ENCODE results near the gene EWSR1. TPM values are rescaled to one million over a fixed set of nuclear protein-coding genes. Genes with fewer than 3 reads are reported as not detected.
"Not testable (repeated sequence)": the region's sequence is repeated elsewhere in the genome, so short reads cannot be mapped to it uniquely, and the experiment has no call there.

The EWSR1 gene
- total RNA-seq, 2 experiments from 2014 or later = 274 to 303 TPM

- Mint-ChIP-seq H3K36me3 (ENCODE audit: low read depth) (peaks cover 23% of the 10 kb centered on the region), H3K27ac (peak overlapping the region; percentile 2), H3K9me3 (no peaks in the 10 kb centered on the region), H3K27me3 (ENCODE audit: low read depth) (no peaks in the 10 kb centered on the region), H3K4me1 (ENCODE audit: low read depth) (no peaks in the 10 kb centered on the region), H3K4me3 (no peak overlapping the region)
- intact Hi-C loops (cut with micrococcal nuclease) = no loop called here
- CTCF ChIA-PET = no interaction called here
- no peak for DNase-seq
These were observed 74.7 kb downstream of the EWSR1 start for GRCh38 chr22:29342577-29343312.

DNA sequence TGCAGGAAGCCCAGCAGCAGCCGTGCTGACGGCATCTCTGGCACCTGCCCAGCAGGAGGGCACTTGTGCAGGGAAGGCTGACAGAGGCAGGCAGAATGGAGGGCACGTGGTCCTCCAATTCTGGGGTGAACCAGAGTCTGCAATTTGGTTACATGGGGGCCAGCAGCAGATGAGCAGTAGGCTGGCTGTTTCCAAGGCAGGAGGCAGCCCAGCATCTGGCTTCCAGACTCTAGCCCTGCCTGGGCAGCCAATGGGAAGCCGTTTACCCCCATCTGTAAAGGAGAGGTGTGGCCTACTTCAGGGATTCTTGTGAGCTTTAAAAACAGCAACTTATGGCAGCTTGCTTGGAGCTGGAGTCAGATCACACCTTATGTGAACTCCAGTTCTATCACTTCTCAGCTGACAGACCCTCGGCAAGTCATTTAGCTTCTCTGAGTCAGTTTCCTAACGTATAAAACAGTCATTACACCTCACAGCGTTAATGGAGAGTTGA is 75.3 kb downstream of the EWSR1 start:
- Mint-ChIP-seq H3K4me1 (ENCODE audit: low read depth) (no peaks in the 10 kb centered on the region), H3K36me3 (ENCODE audit: low read depth) (peaks cover 23% of the 10 kb centered on the region), H3K4me3 (no peak overlapping the region), H3K27ac (peak overlapping the region; percentile 2), H3K9me3 (no peaks in the 10 kb centered on the region), H3K27me3 (ENCODE audit: low read depth) (no peaks in the 10 kb centered on the region)
- CTCF ChIA-PET = no interaction called here
- DNase-seq = no peak
- intact Hi-C loops (cut with micrococcal nuclease) = no loop called here

DNA sequence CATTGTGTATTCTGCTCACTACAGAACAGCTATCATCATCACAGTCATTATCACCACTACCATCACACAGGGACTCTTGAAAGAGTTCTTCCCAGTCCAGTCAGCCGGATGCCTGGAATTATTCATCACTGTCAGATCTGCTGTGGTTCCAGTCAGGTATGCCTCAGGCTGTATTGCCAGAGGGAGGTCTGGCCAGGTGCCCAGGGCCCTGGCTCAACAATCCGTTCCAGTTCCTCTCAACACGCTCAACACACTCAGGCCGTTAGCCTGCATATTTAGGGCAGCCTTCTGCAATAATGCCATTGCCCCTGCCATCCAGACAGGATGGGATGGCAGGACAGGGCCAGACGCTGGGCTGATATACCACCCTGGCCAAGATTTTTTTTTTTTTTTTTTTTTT is 76.1 kb downstream of the EWSR1 start:
- Mint-ChIP-seq H3K4me3 (no peak overlapping the region), H3K9me3 (no peaks in the 10 kb centered on the region), H3K36me3 (ENCODE audit: low read depth) (peaks cover 25% of the 10 kb centered on the region), H3K27me3 (ENCODE audit: low read depth) (no peaks in the 10 kb centered on the region), H3K4me1 (ENCODE audit: low read depth) (no peaks in the 10 kb centered on the region), H3K27ac (no peak overlapping the region)
- CTCF ChIA-PET = no interaction called here
- no peak for DNase-seq
- intact Hi-C loops (cut with micrococcal nuclease) = no loop called here

GRCh38 chr22:29344889-29345288 is 76.8 kb downstream of the EWSR1 start:
- DNase-seq; CTCF ChIA-PET; intact Hi-C loops (cut with micrococcal nuclease); H3K27ac Mint-ChIP-seq; H3K4me3 Mint-ChIP-seq; H3K27me3 Mint-ChIP-seq (ENCODE audit: low read depth); H3K9me3 Mint-ChIP-seq; H3K4me1 Mint-ChIP-seq (ENCODE audit: low read depth): not testable (repeated sequence)
- H3K36me3 Mint-ChIP-seq (ENCODE audit: low read depth) = peaks cover 24% of the 10 kb centered on the region

DNA sequence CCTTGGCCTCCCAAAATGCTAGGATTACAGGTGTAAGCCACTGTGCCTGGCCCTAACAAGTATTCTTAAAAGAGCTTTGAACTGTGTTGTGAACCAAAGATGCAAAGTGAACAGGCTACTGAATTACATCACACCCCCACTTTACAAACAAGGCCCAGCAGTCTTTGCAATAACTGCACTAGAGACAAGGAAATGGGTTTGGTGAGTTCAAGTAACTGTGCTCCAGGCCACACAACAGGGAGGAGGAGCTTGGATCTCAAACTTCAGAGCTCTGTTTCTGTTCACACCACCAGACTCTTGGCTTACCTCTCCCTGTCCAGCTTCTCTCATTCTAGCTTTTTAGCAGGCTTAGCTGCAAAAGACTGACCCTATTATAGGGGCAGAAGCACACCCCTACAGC is 77.9 kb downstream of the EWSR1 start:
- Mint-ChIP-seq H3K36me3 (ENCODE audit: low read depth) (peaks cover 28% of the 10 kb centered on the region), H3K27me3 (ENCODE audit: low read depth) (no peaks in the 10 kb centered on the region), H3K9me3 (no peaks in the 10 kb centered on the region), H3K27ac (no peak overlapping the region), H3K4me3 (no peak overlapping the region), H3K4me1 (ENCODE audit: low read depth) (no peaks in the 10 kb centered on the region)
- intact Hi-C loops (cut with micrococcal nuclease) = no loop called here
- DNase-seq = no peak
- CTCF ChIA-PET = no interaction called here

- peaks cover 30% of the 10 kb centered on the region for H3K36me3 Mint-ChIP-seq (ENCODE audit: low read depth)
- CTCF ChIA-PET = no interaction called here
- intact Hi-C loops (cut with micrococcal nuclease) = no loop called here
- no peaks in the 10 kb centered on the region for H3K27me3 Mint-ChIP-seq (ENCODE audit: low read depth)
- H3K4me1 Mint-ChIP-seq (ENCODE audit: low read depth) = no peaks in the 10 kb centered on the region
- H3K27ac Mint-ChIP-seq = no peak overlapping the region
- H3K9me3 Mint-ChIP-seq = no peaks in the 10 kb centered on the region
- DNase-seq = no peak
- no peak overlapping the region for H3K4me3 Mint-ChIP-seq
These were observed 78.6 kb downstream of the EWSR1 start for GRCh38 chr22:29346659-29347058.

DNA sequence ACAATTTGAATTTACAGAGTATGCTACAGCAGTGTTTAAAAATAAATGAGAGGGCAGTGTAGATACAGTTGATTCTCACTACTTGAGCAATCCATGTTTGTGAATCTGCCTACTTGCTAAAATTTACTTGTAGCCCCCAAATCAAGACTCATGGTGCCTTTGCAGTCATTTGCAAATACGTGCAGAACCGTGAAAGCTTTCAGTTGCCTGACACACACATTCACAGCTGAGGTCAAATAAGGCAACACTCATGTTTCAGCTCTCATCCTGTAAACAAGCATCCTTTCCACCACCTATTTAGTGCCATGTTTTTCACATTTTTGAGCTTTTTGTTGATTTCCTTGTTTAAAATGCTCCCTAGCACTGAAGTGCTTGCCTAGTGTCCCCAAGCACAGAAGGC is 80.0 kb downstream of the EWSR1 start:
- intact Hi-C loops (cut with micrococcal nuclease) = no loop called here
- CTCF ChIA-PET = no interaction called here
- DNase-seq = no peak
- no peaks in the 10 kb centered on the region for H3K9me3 Mint-ChIP-seq
- H3K4me1 Mint-ChIP-seq (ENCODE audit: low read depth) = no peaks in the 10 kb centered on the region
- H3K27me3 Mint-ChIP-seq (ENCODE audit: low read depth) = no peaks in the 10 kb centered on the region
- H3K36me3 Mint-ChIP-seq (ENCODE audit: low read depth) = peaks cover 29% of the 10 kb centered on the region
- no peak overlapping the region for H3K4me3 Mint-ChIP-seq
- no peak overlapping the region for H3K27ac Mint-ChIP-seq

DNA sequence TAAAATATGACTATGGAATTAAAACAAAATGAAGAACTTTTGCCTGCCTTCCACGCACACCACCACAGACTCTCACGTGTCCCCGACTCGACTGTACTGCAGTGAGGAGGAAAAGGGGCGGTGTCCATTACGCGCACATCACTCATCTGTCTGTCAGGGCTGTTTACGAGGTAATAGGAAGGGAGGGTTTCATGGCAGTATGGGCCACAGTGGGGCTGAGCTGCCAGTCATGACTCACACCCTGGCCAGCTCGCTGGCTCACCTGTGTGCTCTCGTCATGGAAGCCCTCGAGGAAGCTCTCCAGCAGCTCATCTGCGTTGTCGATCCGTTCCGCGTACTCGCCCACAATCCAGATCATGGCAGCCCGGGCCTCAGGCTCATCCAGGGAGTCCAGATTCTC is 80.9 kb downstream of the EWSR1 start:
- H3K9me3 Mint-ChIP-seq = no peaks in the 10 kb centered on the region
- H3K27me3 Mint-ChIP-seq (ENCODE audit: low read depth) = no peaks in the 10 kb centered on the region
- intact Hi-C loops (cut with micrococcal nuclease) = no loop called here
- no peak overlapping the region for H3K4me3 Mint-ChIP-seq
- no peak overlapping the region for H3K27ac Mint-ChIP-seq
- no peaks in the 10 kb centered on the region for H3K4me1 Mint-ChIP-seq (ENCODE audit: low read depth)
- CTCF ChIA-PET = interaction anchor here (0.7 kb wide), 1 partner anchor 62 kb away, joined by 3 read pairs; no protein-coding TSS in a partner anchor
- H3K36me3 Mint-ChIP-seq (ENCODE audit: low read depth) = peaks cover 31% of the 10 kb centered on the region
- DNase-seq = no peak

Small RNA genes lying within 50 kb of the gene (microRNA-seq; reads per million reads assigned to microRNA genes)
- 86.7 reads per million, percentile 56 among the genes with 10 or more reads in this experiment for gene MIR3653 (ENCODE audit: borderline microRNAs expressed, borderline replicate concordance)

Other genes starting within 250 kb of the EWSR1 start
- gene C22orf31, start 206.4 kb upstream of the EWSR1 start, total RNA-seq = not detected
- under 1 TPM; 0.17 to 0.35 TPM for gene KREMEN1, start 195.2 kb upstream of the EWSR1 start, total RNA-seq
- not detected for gene EMID1, start 62.4 kb upstream of the EWSR1 start, total RNA-seq
- 10 to 100 TPM; 17.6 to 20.5 TPM for gene RHBDD3, start 287 bp upstream of the EWSR1 start, total RNA-seq
- under 1 TPM; 0.12 to 0.26 TPM for gene GAS2L1, start 38.4 kb downstream of the EWSR1 start, total RNA-seq
- gene RASL10A, start 47.4 kb downstream of the EWSR1 start, total RNA-seq = not detected
- gene AP1B1, start 120.3 kb downstream of the EWSR1 start, total RNA-seq = 10 to 100 TPM; 52.0 to 52.2 TPM
- not detected for gene RFPL1, start 170.3 kb downstream of the EWSR1 start, total RNA-seq
- 1 to 10 TPM; 2.5 to 3.5 TPM for gene NEFH, start 211.9 kb downstream of the EWSR1 start, total RNA-seq

Data from activated naive CD4-positive, alpha-beta T cell treated with anti-CD3 and anti-CD28 coated beads for 36 hours (primary cell).